HFFc6 (cell line): Measurements from ENCODE around the gene ACTG1. TPM values are rescaled to one million over a fixed set of nuclear protein-coding genes. Genes with fewer than 3 reads are reported as not detected.

Experiments
- DNase-seq: peaks from one replicate; pipeline ENCODE4 v3.0.0-alpha.2; 2018
- H3K27ac Mint-ChIP-seq: 2 replicates; pipeline ENCODE4 v1.8.0; 2020; ENCODE audit warnings: mild to moderate bottlenecking, mixed read lengths
- H3K27me3 Mint-ChIP-seq: 2 replicates; pipeline ENCODE4 v1.8.0; 2021; ENCODE audit warnings: mild to moderate bottlenecking, moderate library complexity, mixed read lengths; ENCODE audit not compliant: insufficient read depth
- H3K36me3 Mint-ChIP-seq: 2 replicates; pipeline ENCODE4 v1.8.0; 2021; ENCODE audit warnings: low read depth, mixed read lengths
- H3K4me1 Mint-ChIP-seq: 2 replicates; pipeline ENCODE4 v1.8.0; 2020; ENCODE audit warnings: low read depth, mixed read lengths
- H3K4me3 Mint-ChIP-seq: 2 replicates; pipeline ENCODE4 v1.8.0; 2020; ENCODE audit warnings: mild to moderate bottlenecking, moderate library complexity, mixed read lengths
- H3K9me3 Mint-ChIP-seq: 2 replicates; pipeline ENCODE4 v1.8.0; 2020; ENCODE audit warnings: mild to moderate bottlenecking, mixed read lengths
- total RNA-seq, 6 experiments: library from RNA; stranded (reverse); fragmentation: NEBNext Ultra II Directional; extraction: Animal tissue kit (Norgen Biotek cat#: 25700); gene quantifications; 2 replicates in 1 of 6; 3 replicates in 5 of 6; pipeline ENCODE4 v1.2.3, GENCODE V29; 2021
- TF ChIP-seq, protein P1 (sequence below): fragments of 200-600 bp; sonication (generic); IDR thresholded peaks from 2 replicates; pipeline ENCODE4 v1.5.0; 2021; ENCODE audit warnings: antibody characterized with exemption, mild to moderate bottlenecking

The ACTG1 gene
- total RNA-seq, 6 experiments from 2014 or later: 7,891 to 11,135 (median 9,908) TPM

DNA sequence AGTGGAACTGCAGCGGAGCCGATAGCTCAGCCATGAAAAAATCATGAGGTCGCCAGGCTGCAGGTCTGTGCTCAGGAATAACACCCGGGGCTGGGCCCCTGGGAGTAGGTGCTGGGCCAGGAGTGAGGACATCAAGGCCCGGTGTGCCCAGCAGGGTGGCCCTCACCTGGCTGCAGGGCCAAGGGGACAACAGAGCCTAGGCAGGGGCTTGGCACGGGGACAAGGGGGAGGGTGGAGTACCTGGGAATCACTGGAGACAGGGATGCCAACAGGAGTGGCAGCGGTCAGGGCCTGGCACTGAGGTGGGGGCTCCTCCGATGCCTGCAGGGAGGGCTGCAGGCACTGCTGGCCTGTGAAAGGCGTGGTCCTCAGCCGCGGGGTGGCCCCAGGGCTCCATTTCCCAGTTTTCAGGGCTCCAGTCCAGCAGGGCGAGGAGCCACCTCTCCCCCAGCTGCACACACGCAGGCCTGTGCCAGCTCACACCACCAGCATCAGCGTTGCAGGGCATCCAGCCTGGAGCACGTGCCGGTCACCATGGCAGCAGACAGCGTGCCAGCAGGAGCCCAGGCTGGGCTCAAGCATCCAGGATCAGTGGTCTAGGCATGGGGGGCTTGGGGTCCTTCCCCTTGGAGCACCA lies 10.9 kb upstream of the ACTG1 start:
- no peaks in the 10 kb centered on the region for H3K9me3 Mint-ChIP-seq
- TF ChIP-seq, protein P1, sequence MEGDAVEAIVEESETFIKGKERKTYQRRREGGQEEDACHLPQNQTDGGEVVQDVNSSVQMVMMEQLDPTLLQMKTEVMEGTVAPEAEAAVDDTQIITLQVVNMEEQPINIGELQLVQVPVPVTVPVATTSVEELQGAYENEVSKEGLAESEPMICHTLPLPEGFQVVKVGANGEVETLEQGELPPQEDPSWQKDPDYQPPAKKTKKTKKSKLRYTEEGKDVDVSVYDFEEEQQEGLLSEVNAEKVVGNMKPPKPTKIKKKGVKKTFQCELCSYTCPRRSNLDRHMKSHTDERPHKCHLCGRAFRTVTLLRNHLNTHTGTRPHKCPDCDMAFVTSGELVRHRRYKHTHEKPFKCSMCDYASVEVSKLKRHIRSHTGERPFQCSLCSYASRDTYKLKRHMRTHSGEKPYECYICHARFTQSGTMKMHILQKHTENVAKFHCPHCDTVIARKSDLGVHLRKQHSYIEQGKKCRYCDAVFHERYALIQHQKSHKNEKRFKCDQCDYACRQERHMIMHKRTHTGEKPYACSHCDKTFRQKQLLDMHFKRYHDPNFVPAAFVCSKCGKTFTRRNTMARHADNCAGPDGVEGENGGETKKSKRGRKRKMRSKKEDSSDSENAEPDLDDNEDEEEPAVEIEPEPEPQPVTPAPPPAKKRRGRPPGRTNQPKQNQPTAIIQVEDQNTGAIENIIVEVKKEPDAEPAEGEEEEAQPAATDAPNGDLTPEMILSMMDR: no peak
- peaks cover 2% of the 10 kb centered on the region; the same call in 1 of the 2 replicates for H3K27me3 Mint-ChIP-seq
- H3K4me1 Mint-ChIP-seq: no peaks in the 10 kb centered on the region; the same call in 1 of the 2 replicates
- peak overlapping the region; percentile 38; the same call in 1 of the 2 replicates for H3K27ac Mint-ChIP-seq
- H3K4me3 Mint-ChIP-seq: no peak overlapping the region
- no peaks in the 10 kb centered on the region; the same call in 1 of the 2 replicates for H3K36me3 Mint-ChIP-seq
- peak; percentile 68 for DNase-seq

DNA sequence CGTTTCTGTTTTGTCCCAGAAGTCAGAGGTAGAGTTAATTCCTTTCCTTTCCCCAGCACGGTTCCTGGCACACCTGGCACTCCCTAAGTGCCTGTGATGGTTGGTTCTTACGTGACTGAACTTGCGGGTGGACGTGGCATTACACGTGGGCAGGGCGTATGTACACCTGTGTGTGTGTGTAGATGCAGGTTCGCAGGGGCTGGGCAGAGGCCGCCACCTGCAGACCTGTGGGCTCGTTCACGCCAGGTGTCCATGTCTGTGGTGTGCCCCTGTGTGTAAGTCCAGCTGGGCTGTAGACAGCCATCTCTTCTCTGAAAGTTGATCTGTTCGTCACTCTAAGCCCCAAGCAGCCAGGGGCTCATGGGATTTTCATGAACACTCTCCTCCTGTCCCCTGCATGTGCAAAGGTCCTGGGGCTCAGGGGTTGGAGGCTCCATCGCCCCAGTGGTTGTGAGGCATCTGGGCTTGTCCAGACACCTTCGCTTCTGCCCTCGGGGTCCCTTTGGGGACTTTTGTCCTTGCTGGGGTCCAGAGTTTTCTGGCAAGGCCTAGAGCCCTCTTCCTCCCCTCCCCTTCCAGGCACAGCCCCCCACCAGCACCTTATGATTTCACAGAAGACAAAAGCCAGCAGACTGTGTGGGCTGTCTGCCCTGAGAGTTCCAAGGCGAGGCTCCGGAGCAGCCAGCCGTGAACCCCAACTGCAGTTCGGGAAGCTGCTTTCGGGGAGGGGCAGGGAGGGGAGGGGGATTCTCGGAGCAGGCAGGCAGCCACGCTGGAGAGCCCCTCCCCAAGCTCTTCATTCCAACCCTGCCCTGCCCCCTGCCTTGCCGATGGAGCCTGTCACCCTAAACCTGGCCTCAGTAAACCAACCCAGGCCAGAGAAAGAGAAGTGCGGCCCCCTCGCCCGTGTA lies 10.1 kb upstream of the ACTG1 start:
- Mint-ChIP-seq H3K4me1 (peaks cover 7% of the 10 kb centered on the region), H3K27me3 (peaks cover 2% of the 10 kb centered on the region; the same call in 1 of the 2 replicates)
- no peak for DNase-seq

DNA sequence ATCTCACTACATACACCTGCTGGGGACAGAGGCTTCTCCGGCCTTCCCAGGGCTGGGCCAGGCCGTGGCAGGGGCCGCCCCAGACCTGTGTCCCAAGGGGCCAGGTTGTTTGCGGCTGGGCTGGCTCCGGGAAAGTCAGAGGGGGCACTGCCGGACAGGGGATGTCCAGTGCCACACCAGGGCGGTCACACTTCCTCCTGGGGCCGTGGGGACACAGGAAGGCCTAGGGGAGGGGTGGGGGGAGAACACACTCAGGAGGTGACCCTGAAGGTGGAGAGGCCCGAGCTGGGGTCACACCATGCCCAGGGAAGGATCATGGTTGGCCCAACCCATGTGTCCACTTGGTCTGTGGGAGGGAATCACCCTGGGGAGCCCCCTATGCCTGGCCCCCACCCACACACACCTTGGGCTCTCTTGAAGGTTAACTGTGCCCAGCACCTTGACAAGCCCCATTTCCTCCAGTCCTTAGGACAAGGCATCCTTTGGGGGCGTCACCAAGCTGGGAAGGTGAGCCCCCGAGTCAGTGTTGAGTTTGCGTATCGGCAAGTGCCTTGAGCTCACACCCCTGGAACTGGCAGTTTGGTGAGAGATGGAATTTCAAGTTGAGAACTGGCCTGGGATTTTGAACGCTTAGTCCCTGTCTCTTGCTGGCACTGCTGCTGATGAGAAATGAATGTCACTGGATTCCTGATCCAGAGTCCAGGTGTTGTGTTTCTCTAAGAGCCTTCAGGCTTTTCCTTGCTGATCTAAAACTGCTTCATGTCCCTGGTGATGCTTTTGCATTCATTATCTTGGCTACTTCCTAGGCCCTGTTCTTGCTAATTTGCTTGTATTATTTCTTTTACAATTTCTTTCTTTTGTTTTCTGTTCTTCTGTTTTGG lies 7.7 kb upstream of the ACTG1 start:
- H3K36me3 Mint-ChIP-seq: peaks cover 6% of the 10 kb centered on the region
- peaks cover 2% of the 10 kb centered on the region; the same call in 1 of the 2 replicates for H3K27me3 Mint-ChIP-seq
- peaks cover 17% of the 10 kb centered on the region for H3K4me1 Mint-ChIP-seq
- DNase-seq: no peak
- H3K4me3 Mint-ChIP-seq: no peak overlapping the region
- no peaks in the 10 kb centered on the region for H3K9me3 Mint-ChIP-seq
- no peak overlapping the region for H3K27ac Mint-ChIP-seq
- TF ChIP-seq, protein P1: no peak

More for the DNA sequence above, 10.1 kb upstream of the ACTG1 start:
- TF ChIP-seq, protein P1: peak; percentile 49
- Mint-ChIP-seq H3K27ac (no peak overlapping the region), H3K36me3 (no peaks in the 10 kb centered on the region; the same call in 1 of the 2 replicates), H3K4me3 (no peak overlapping the region), H3K9me3 (no peaks in the 10 kb centered on the region)

DNA sequence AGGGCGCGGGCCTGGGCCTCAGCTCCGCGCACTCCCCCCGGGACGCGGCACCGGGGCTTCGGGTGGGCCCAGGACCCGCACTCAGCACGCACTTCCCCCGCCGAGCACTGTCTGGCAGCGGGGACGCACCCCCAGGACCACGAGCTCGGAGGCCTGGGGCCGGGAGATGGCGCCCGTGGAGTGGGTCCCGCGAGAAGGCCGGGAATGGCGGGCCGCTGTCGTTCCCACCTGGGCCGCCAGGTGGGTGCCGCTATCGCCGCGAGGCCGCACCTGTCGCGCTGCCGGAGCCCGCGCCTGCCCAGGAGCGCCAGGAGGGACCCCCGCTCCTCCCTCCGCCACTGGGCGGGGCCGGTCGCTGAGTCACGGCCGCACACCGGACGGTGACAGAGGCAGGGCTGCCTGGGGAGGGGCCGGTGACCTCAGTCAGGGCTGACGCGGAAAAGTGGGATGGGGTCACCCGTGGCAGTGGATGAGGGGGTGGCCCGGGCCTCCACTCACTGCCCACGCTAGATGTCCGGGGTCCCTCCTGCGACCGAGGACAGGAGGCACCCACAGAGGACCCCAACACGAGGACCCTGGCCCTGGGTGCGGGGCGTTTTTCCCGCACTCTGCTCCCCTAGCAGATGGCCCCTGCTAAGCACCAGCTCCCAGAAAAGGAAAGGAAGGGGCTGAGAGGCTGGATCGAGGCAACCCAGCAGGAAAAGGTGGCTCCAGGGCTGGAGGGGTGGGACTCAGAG lies 6.9 kb upstream of the ACTG1 start:
- Mint-ChIP-seq H3K4me1 (peaks cover 17% of the 10 kb centered on the region), H3K9me3 (no peaks in the 10 kb centered on the region), H3K36me3 (peaks cover 6% of the 10 kb centered on the region), H3K27ac (no peak overlapping the region), H3K4me3 (no peak overlapping the region), H3K27me3 (no peaks in the 10 kb centered on the region)
- TF ChIP-seq, protein P1: peak; percentile 76
- DNase-seq: no peak
